H9 (cell line): ENCODE data around the gene PODXL2. TPM values are rescaled to one million over a fixed set of nuclear protein-coding genes. Genes with fewer than 3 reads are reported as not detected.

Experiments
- DNase-seq: peaks from one replicate; pipeline ENCODE4 v3.0.0-alpha.2; 2017
- H2AFZ ChIP-seq: one replicate; pipeline ENCODE4 v1.6.1; 2013; ENCODE audit warnings: mild to moderate bottlenecking, low read length, control low read depth, moderate library complexity
- H2AK5ac ChIP-seq: 2 replicates; pipeline ENCODE4 v1.6.1; 2013; ENCODE audit warnings: low read length, control low read depth, mixed read lengths; ENCODE audit not compliant: insufficient read length
- H2BK120ac ChIP-seq: one replicate; pipeline ENCODE4 v1.6.1; 2013; ENCODE audit warnings: low read depth, mild to moderate bottlenecking, low read length, control low read depth, inconsistent platforms; ENCODE audit not compliant: poor library complexity, severe bottlenecking
- H2BK12ac ChIP-seq: 2 replicates; pipeline ENCODE4 v1.6.1; 2013; ENCODE audit warnings: low read length, control low read depth, mixed read lengths, low read depth; ENCODE audit not compliant: insufficient read length
- H2BK15ac ChIP-seq: 2 replicates; pipeline ENCODE4 v1.6.1; 2013; ENCODE audit warnings: low read depth, low read length, control low read depth
- H2BK20ac ChIP-seq: one replicate; pipeline ENCODE4 v1.6.1; 2013; ENCODE audit warnings: low read depth, mild to moderate bottlenecking, low read length, control low read depth, inconsistent platforms; ENCODE audit not compliant: poor library complexity, severe bottlenecking
- H2BK5ac ChIP-seq: 2 replicates; pipeline ENCODE4 v1.6.1; 2013; ENCODE audit warnings: low read length, control low read depth, mixed read lengths; ENCODE audit not compliant: insufficient read length
- H3K14ac ChIP-seq: 2 replicates; pipeline ENCODE4 v1.6.1; 2013; ENCODE audit warnings: low read length, control low read depth; ENCODE audit not compliant: insufficient read depth
- H3K18ac ChIP-seq: 2 replicates; pipeline ENCODE4 v1.6.1; 2013; ENCODE audit warnings: low read depth, mild to moderate bottlenecking, mixed read lengths, low read length, control low read depth; ENCODE audit not compliant: insufficient read length
- H3K23ac ChIP-seq: 2 replicates; pipeline ENCODE4 v1.6.1; 2013; ENCODE audit warnings: low read length, control low read depth, mixed read lengths, low read depth; ENCODE audit not compliant: insufficient read length
- H3K23me2 ChIP-seq: 2 replicates; pipeline ENCODE4 v1.6.1; 2013; ENCODE audit warnings: low read depth, mild to moderate bottlenecking, mixed read lengths, low read length, control low read depth; ENCODE audit not compliant: insufficient read length, poor library complexity, severe bottlenecking
- H3K27ac ChIP-seq: 2 replicates; pipeline ENCODE4 v1.5.1; 2013; ENCODE audit warnings: low read length, control low read depth, mixed read lengths, low read depth; ENCODE audit not compliant: insufficient read length
- H3K27me3 ChIP-seq: 2 replicates; pipeline ENCODE4 v1.6.1; 2013; ENCODE audit warnings: low read length, control low read depth, inconsistent platforms; ENCODE audit not compliant: insufficient read depth
- H3K4ac ChIP-seq: 2 replicates; pipeline ENCODE4 v1.6.1; 2013; ENCODE audit warnings: low read depth, mild to moderate bottlenecking, control low read depth, inconsistent platforms, low read length, moderate library complexity
- H3K4me1 ChIP-seq: 2 replicates; pipeline ENCODE4 v1.6.1; 2013; ENCODE audit warnings: low read length, control low read depth, inconsistent platforms; ENCODE audit not compliant: insufficient read depth
- H3K4me2 ChIP-seq: 2 replicates; pipeline ENCODE4 v1.6.1; 2013; ENCODE audit warnings: low read length, control low read depth, mixed read lengths; ENCODE audit not compliant: insufficient read length, insufficient read depth
- H3K56ac ChIP-seq: 2 replicates; pipeline ENCODE4 v1.6.1; 2013; ENCODE audit warnings: low read depth, mild to moderate bottlenecking, mixed read lengths, low read length, control low read depth; ENCODE audit not compliant: insufficient read length
- H3K79me1 ChIP-seq: 2 replicates; pipeline ENCODE4 v1.6.1; 2013; ENCODE audit warnings: low read depth, mild to moderate bottlenecking, moderate library complexity, low read length, control low read depth, inconsistent platforms; ENCODE audit not compliant: insufficient read depth, poor library complexity, severe bottlenecking
- H3K79me2 ChIP-seq: 2 replicates; pipeline ENCODE4 v1.6.1; 2013; ENCODE audit warnings: low read length, control low read depth, inconsistent platforms; ENCODE audit not compliant: insufficient read depth
- H3K9ac ChIP-seq: 2 replicates; pipeline ENCODE4 v1.6.1; 2013; ENCODE audit warnings: low read length, control low read depth, mixed read lengths; ENCODE audit not compliant: insufficient read length; ENCODE audit errors: extremely low read depth
- H3K9me3 ChIP-seq: one replicate; pipeline ENCODE4 v1.6.1; 2013; ENCODE audit warnings: low read depth, low read length, inconsistent platforms; ENCODE audit not compliant: control insufficient read depth
- H3T11ph ChIP-seq: one replicate; pipeline ENCODE4 v1.6.1; 2013; ENCODE audit warnings: mild to moderate bottlenecking, low read length, control low read depth, inconsistent platforms
- H4K20me1 ChIP-seq: one replicate; pipeline ENCODE4 v1.6.1; 2013; ENCODE audit not compliant: control insufficient read depth, insufficient read length, insufficient read depth
- H4K5ac ChIP-seq: 2 replicates; pipeline ENCODE4 v1.6.1; 2013; ENCODE audit warnings: low read depth, mild to moderate bottlenecking, mixed read lengths, low read length, control low read depth; ENCODE audit not compliant: insufficient read length
- H4K8ac ChIP-seq: replicated peaks from 2 replicates; pipeline ENCODE4 v1.6.1; 2013; ENCODE audit warnings: low read length, control low read depth, mixed read lengths, low read depth; ENCODE audit not compliant: insufficient read length
- H4K91ac ChIP-seq: 2 replicates; pipeline ENCODE4 v1.6.1; 2013; ENCODE audit warnings: low read depth, mild to moderate bottlenecking, moderate library complexity, mixed read lengths, low read length, control low read depth; ENCODE audit not compliant: insufficient read length
- H3K27ac Mint-ChIP-seq, 3 experiments: 2 replicates in 2 of 3; 3 replicates in 1 of 3; pipeline ENCODE4 v1.8.0; 2020 to 2021; ENCODE audit warnings: mixed read lengths in 3 of 3, mild to moderate bottlenecking in 1 of 3, moderate library complexity in 1 of 3
- H3K27me3 Mint-ChIP-seq: 2 replicates; pipeline ENCODE4 v1.8.0; 2021; ENCODE audit warnings: low read depth, mild to moderate bottlenecking, moderate library complexity, mixed read lengths
- H3K36me3 Mint-ChIP-seq, 3 experiments: 2 replicates in 2 of 3; 3 replicates in 1 of 3; pipeline ENCODE4 v1.8.0; 2020 to 2021; ENCODE audit warnings: low read depth in 3 of 3, mixed read lengths in 3 of 3; ENCODE audit not compliant: insufficient read depth in 1 of 3
- H3K4me1 Mint-ChIP-seq, 2 experiments: 2 replicates each; pipeline ENCODE4 v1.8.0; 2020; ENCODE audit warnings: mixed read lengths in 2 of 2
- H3K4me3 Mint-ChIP-seq, 2 experiments: 2 replicates in 1 of 2; 3 replicates in 1 of 2; pipeline ENCODE4 v1.8.0; 2020 to 2021; ENCODE audit warnings: mild to moderate bottlenecking in 2 of 2, mixed read lengths in 2 of 2, moderate library complexity in 1 of 2
- H3K9me3 Mint-ChIP-seq, 2 experiments: 2 replicates in 1 of 2; 3 replicates in 1 of 2; pipeline ENCODE4 v1.8.0; 2020; ENCODE audit warnings: mild to moderate bottlenecking in 2 of 2, mixed read lengths in 2 of 2, moderate library complexity in 1 of 2
- CTCF ChIP-seq: fragments of 200-600 bp; sonication (generic); conservative IDR thresholded peaks from 3 replicates; pipeline ENCODE4 v1.8.0; 2021; ENCODE audit warnings: antibody characterized with exemption, mild to moderate bottlenecking
- WGBS: extraction: QIAGEN DNeasy Blood & Tissue Kit; methylation state at CpG from one replicate; pipeline ENCODE4 v1.1.7; 2013; ENCODE audit warnings: missing lambda C conversion rate, low lambda C conversion rate, mixed read lengths; ENCODE audit not compliant: insufficient read length; ENCODE audit errors: extremely low coverage; 5-methylcytosine and 5-hydroxymethylcytosine counted together
- total RNA-seq: library from RNA; stranded (reverse); gene quantifications from 2 replicates; pipeline ENCODE4 v1.2.1, GENCODE V29; 2021

The PODXL2 gene
- total RNA-seq, 1 experiment from 2014 or later, result 24.6 TPM

GRCh38 chr3:127587876-127588275, 41.1 kb upstream of the PODXL2 start:
- DNase-seq, result no peak
- H4K20me1 ChIP-seq, result peaks cover 3% of the 10 kb centered on the region

More at GRCh38 chr3:127587876-127588275, 41.1 kb upstream of the PODXL2 start:
- no CpG with 5 or more reads among the region's 4 CpGs for WGBS
- Histone ChIP-seq H3T11ph (no peak overlapping the region), H2BK5ac (no peak overlapping the region), H2BK120ac (no peak overlapping the region), H3K79me2 (no peaks in the 10 kb centered on the region), H3K23ac (no peak overlapping the region), H2AFZ (no peak overlapping the region), H4K8ac (no peak overlapping the region), H3K18ac (no peak overlapping the region), H3K4me1 (no peaks in the 10 kb centered on the region), H4K91ac (no peak overlapping the region), H2BK12ac (no peak overlapping the region), H2AK5ac (no peak overlapping the region), H2BK15ac (no peak overlapping the region), H3K23me2 (peaks cover 5% of the 10 kb centered on the region), H4K5ac (no peak overlapping the region), H3K4ac (no peak overlapping the region), H3K79me1 (no peaks in the 10 kb centered on the region), H2BK20ac (no peak overlapping the region), H3K9ac (no peak overlapping the region), H3K27me3 (no peaks in the 10 kb centered on the region), H3K9me3 (no peaks in the 10 kb centered on the region), H3K27ac (no peak overlapping the region), H3K4me2 (no peak overlapping the region), H3K56ac (no peak overlapping the region), H3K14ac (no peak overlapping the region)
- H3K27ac Mint-ChIP-seq, result no peak overlapping the region
- H3K27me3 Mint-ChIP-seq, result peaks cover 4% of the 10 kb centered on the region
- peaks cover 21 to 22% of the 10 kb centered on the region in 2 experiments for H3K4me1 Mint-ChIP-seq
- no peak overlapping the region for H3K4me3 Mint-ChIP-seq
- peaks cover 0 to 2% (median 2%) of the 10 kb centered on the region in 3 experiments; a peak in 2 of 7 replicates for H3K36me3 Mint-ChIP-seq
- no peak for TF ChIP-seq CTCF
- H3K9me3 Mint-ChIP-seq, result no peaks in the 10 kb centered on the region; a peak in 1 of 5 replicates
